Esophagus squamous epithelium (tissue), 4 donors: ENCODE measurements around the gene SEMA6A.

Experiments
- CTCF ChIP-seq, 6 experiments: fragments of 450-650 bp in 4 of 6; fragments of 200-600 bp in 2 of 6; sonication (generic) in 2 of 6; IDR thresholded peaks; one replicate each; pipeline ENCODE4 v1.5.1; 2016 to 2019; ENCODE audit warnings: antibody characterized with exemption in 6 of 6, mild to moderate bottlenecking in 4 of 6, moderate library complexity in 4 of 6
- POLR2A ChIP-seq, 4 donors: fragments of 450-650 bp; IDR thresholded peaks; one replicate each; pipeline ENCODE4 v1.6.1; 2017; ENCODE audit warnings: antibody characterized with exemption in 4 of 4, mild to moderate bottlenecking in 4 of 4, moderate library complexity in 3 of 4

DNA sequence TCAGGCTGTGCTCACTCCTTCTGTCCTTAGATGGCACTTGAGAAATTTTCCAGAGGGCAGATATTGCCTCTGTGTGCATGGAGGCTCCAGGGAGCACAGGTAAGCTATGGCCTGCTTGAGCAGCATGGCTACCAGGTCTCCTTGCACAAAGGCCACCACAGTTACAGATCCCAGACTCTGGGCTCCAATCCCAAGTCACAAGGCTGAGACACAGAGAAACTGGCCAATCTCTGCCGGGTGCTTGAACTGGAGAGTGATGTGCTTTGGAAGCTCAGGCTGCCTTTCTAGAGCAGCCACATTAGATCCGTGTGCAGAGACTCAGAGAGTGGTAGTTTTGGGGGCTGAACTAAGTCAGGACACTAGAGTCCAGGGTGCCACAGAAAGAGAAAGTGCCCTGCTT is 145.7 kb downstream of the SEMA6A start:
- TF ChIP-seq CTCF (IDR thresholded peaks at IDR 0.05): no peak
- no peak for TF ChIP-seq POLR2A (IDR thresholded peaks at IDR 0.05)
